Mucosa of rectum (tissue), 2 donors: ENCODE measurements around the gene GOT2.
"Not testable (repeated sequence)": the region's sequence is repeated elsewhere in the genome, so short reads cannot be mapped to it uniquely, and the experiment has no call there.

Experiments
- H3K27ac ChIP-seq, 2 donors: one replicate each; pipeline ENCODE4 v1.7.0; 2013; ENCODE audit warnings: inconsistent platforms in 2 of 2, low read depth in 2 of 2, low read length in 2 of 2
- H3K27me3 ChIP-seq, 2 donors: one replicate each; pipeline ENCODE4 v1.7.0; 2013; ENCODE audit warnings: low read length in 2 of 2; ENCODE audit not compliant: control insufficient read depth in 2 of 2, insufficient read depth in 2 of 2
- H3K36me3 ChIP-seq, 2 donors: one replicate each; pipeline ENCODE4 v1.7.0; 2013; ENCODE audit warnings: low read length in 2 of 2; ENCODE audit not compliant: control insufficient read depth in 2 of 2, insufficient read depth in 2 of 2
- H3K4me1 ChIP-seq, 2 donors: one replicate each; pipeline ENCODE4 v1.7.0; 2013; ENCODE audit warnings: low read length in 2 of 2, mild to moderate bottlenecking in 1 of 2; ENCODE audit not compliant: control insufficient read depth in 2 of 2, insufficient read depth in 2 of 2
- H3K4me3 ChIP-seq, 2 donors: one replicate each; pipeline ENCODE4 v1.7.0; 2013; ENCODE audit warnings: low read length in 2 of 2
- H3K9ac ChIP-seq, 2 donors: one replicate each; pipeline ENCODE4 v1.7.0; 2013; ENCODE audit warnings: low read length in 2 of 2, low read depth in 1 of 2, mild to moderate bottlenecking in 1 of 2
- H3K9me3 ChIP-seq, 2 donors: one replicate each; pipeline ENCODE4 v1.7.0; 2013; ENCODE audit warnings: low read length in 2 of 2; ENCODE audit not compliant: control insufficient read depth in 2 of 2
- donor health status: healthy.
- donor health status: Normal muscosa, but diverticular disease.

GOT2 gene

GRCh38 chr16:58741166-58741565, 7.0 kb upstream of the GOT2 start:
- Histone ChIP-seq H3K27me3 (no peaks in the 10 kb centered on the region), H3K36me3 (no peaks in the 10 kb centered on the region), H3K9ac (no peak overlapping the region), H3K27ac (peak overlapping the region in 1 of 2 donors; percentile 2), H3K4me3 (no peak overlapping the region), H3K4me1 (peaks cover 2 to 8% of the 10 kb centered on the region in 2 donors), H3K9me3 (no peaks in the 10 kb centered on the region)

GRCh38 chr16:58738672-58739296, 4.7 kb upstream of the GOT2 start:
- no peak overlapping the region for H3K27ac ChIP-seq
- H3K9ac ChIP-seq, result no peak overlapping the region
- H3K4me3 ChIP-seq, result no peak overlapping the region
- no peaks in the 10 kb centered on the region for H3K36me3 ChIP-seq
- no peaks in the 10 kb centered on the region for H3K27me3 ChIP-seq
- H3K4me1 ChIP-seq, result peaks cover 6 to 13% of the 10 kb centered on the region in 2 donors
- H3K9me3 ChIP-seq, result no peaks in the 10 kb centered on the region

GRCh38 chr16:58736341-58736740, 2.2 kb upstream of the GOT2 start:
- H3K9ac ChIP-seq, H3K9me3 ChIP-seq, H3K27ac ChIP-seq, H3K36me3 ChIP-seq, H3K4me3 ChIP-seq, H3K27me3 ChIP-seq: not testable (repeated sequence)
- peaks cover 14 to 24% of the 10 kb centered on the region in 2 donors for H3K4me1 ChIP-seq

- Histone ChIP-seq H3K27ac (peak overlapping the region; percentile 72 to 77), H3K9ac (peak overlapping the region in 1 of 2 donors; percentile 73), H3K4me1 (peaks cover 14 to 19% of the 10 kb centered on the region in 2 donors), H3K9me3 (no peaks in the 10 kb centered on the region), H3K4me3 (peak overlapping the region; percentile 89 to 96), H3K27me3 (no peaks in the 10 kb centered on the region), H3K36me3 (no peaks in the 10 kb centered on the region)
These were observed 307 bp upstream of the GOT2 start for GRCh38 chr16:58734459-58734787.

- H3K4me3 ChIP-seq, result peak overlapping the region; percentile 89 to 96
- peak overlapping the region; percentile 72 to 77 for H3K27ac ChIP-seq
- no peaks in the 10 kb centered on the region for H3K36me3 ChIP-seq
- peaks cover 14 to 16% of the 10 kb centered on the region in 2 donors for H3K4me1 ChIP-seq
- peak overlapping the region; percentile 73 to 75 for H3K9ac ChIP-seq
- H3K27me3 ChIP-seq, result no peaks in the 10 kb centered on the region
- no peaks in the 10 kb centered on the region for H3K9me3 ChIP-seq
These were observed 857 bp downstream of the GOT2 start for GRCh38 chr16:58733248-58733670.

GRCh38 chr16:58732545-58733247, 1.4 kb downstream of the GOT2 start:
- Histone ChIP-seq H3K4me1 (peaks cover 14 to 16% of the 10 kb centered on the region in 2 donors), H3K27me3 (no peaks in the 10 kb centered on the region), H3K27ac (peak overlapping the region; percentile 72 to 77), H3K4me3 (peak overlapping the region; percentile 89 to 96), H3K9ac (peak overlapping the region; percentile 73 to 75), H3K9me3 (no peaks in the 10 kb centered on the region), H3K36me3 (no peaks in the 10 kb centered on the region)

GRCh38 chr16:58730724-58731370, 3.3 kb downstream of the GOT2 start:
- Histone ChIP-seq H3K4me1 (peaks cover 14 to 16% of the 10 kb centered on the region in 2 donors), H3K9me3 (no peaks in the 10 kb centered on the region), H3K27me3 (no peaks in the 10 kb centered on the region), H3K27ac (no peak overlapping the region), H3K4me3 (no peak overlapping the region), H3K9ac (no peak overlapping the region), H3K36me3 (no peaks in the 10 kb centered on the region)

GRCh38 chr16:58727796-58728568, 6.1 kb downstream of the GOT2 start:
- Histone ChIP-seq H3K36me3 (no peaks in the 10 kb centered on the region), H3K27ac (no peak overlapping the region), H3K9me3 (no peaks in the 10 kb centered on the region), H3K4me3 (no peak overlapping the region), H3K9ac (no peak overlapping the region), H3K4me1 (peaks cover 7% of the 10 kb centered on the region in 2 donors), H3K27me3 (no peaks in the 10 kb centered on the region)

- H3K4me1 ChIP-seq, result peaks cover 0 to under 1% of the 10 kb centered on the region in 2 donors
- H3K36me3 ChIP-seq, result peaks cover 4 to 5% of the 10 kb centered on the region in 2 donors
- H3K27ac ChIP-seq, result no peak overlapping the region
- no peaks in the 10 kb centered on the region for H3K27me3 ChIP-seq
- H3K9me3 ChIP-seq, result no peaks in the 10 kb centered on the region
- no peak overlapping the region for H3K4me3 ChIP-seq
- no peak overlapping the region for H3K9ac ChIP-seq
These were observed 6.9 kb downstream of the GOT2 start for GRCh38 chr16:58727028-58727781.
